C4-2B (cell line): Measurements from ENCODE around the gene MTFR1L.

Experiments used
- CTCF ChIP-seq: fragments of 450-650 bp; conservative IDR thresholded peaks from 2 replicates; pipeline ENCODE4 v1.5.1; 2017; ENCODE audit warnings: mild to moderate bottlenecking
- ZFX ChIP-seq: fragments of 450-650 bp; IDR thresholded peaks from 2 replicates; pipeline ENCODE4 v1.6.1; 2017

DNA sequence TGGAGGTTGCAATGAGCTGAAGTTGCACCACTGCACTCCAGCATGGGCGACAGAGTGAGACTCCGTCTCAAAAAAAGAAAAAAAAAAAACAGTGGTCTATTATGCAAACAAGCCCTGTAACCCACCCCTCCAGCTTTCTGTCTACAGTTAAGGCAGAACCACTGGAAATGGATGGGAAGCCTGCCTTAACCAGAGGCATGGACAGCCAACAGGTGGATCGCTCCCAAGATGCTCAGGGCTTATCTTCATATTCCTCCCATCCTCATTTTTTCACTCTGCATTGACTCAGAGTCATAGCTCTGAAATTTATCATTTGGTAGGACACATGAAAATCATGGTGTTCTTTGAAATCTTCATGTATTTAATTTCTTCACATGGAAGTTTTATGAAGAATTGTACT, 8.7 kb downstream of the MTFR1L start:
- TF ChIP-seq CTCF, result no peak
- TF ChIP-seq ZFX, result no peak
